ENCODE results near the gene ESF1.
"Not testable (repeated sequence)": the region's sequence is repeated elsewhere in the genome, so short reads cannot be mapped to it uniquely, and the experiment has no call there.

The ESF1 gene

GRCh38 chr20:13775867-13776266 lies 8.9 kb downstream of the ESF1 start:
- FAIRE-seq, result no peak
- TF ChIP-seq CTCF (IDR thresholded peaks at IDR 0.05; ENCODE audit: insufficient read depth, missing control alignments), result no peak
- DNase-seq (ENCODE audit: insufficient read length, low spot score), result no peak

GRCh38 chr20:13772529-13772928 lies 12.2 kb downstream of the ESF1 start:
- TF ChIP-seq CTCF (IDR thresholded peaks at IDR 0.05; ENCODE audit: insufficient read depth, missing control alignments), result no peak
- no peak for DNase-seq (ENCODE audit: insufficient read length, low spot score)
- no peak for FAIRE-seq

DNA sequence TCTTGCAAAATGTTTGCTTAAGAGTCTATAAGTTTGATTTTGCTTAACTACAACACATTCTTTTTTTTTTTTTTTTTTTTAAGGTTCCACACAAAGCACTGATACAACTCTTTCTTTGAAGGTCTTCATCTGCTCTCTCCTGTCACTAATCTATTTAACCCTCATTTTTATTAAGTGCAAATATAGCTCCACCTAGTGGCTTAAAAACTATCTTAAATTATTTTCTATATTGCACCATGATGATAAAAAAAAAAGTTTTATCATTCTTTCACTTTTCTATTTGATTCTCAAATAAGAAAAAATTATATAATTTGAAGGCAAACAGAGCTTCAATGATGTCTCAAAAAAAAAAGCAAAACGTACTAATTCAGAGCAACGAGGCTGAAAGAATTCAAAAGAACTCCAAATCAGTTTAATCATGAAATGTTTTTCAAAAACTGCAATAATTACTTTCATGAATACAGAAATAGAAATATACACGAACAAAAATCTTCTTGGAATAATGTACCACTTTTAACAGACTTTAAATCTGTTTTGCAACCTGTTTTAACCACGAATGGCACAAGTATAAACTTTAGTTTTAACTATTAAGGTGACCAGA lies 12.8 kb downstream of the ESF1 start:
- DNase-seq (ENCODE audit: insufficient read length, low spot score), result no peak
- peak; percentile 44 for TF ChIP-seq CTCF (IDR thresholded peaks at IDR 0.05; ENCODE audit: insufficient read depth, missing control alignments)
- FAIRE-seq, result no peak

DNA sequence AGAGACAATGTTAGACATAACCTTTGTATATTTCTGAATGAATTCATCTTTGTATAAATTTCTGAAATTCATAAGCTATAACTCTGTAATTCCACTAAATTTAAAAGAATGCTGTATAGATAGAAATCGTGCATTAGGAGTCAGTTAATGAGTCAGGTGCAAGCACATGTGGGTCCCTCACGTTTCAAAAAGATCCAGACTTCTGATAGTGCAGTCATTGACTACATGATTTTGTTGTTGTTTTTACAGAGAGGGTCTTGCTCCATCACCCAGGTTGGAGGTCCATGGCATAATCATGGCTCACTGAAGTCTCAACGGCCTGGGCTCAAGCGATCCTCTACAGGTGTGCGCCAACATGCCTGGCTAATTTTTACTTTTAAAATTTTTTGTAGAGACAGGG lies 14.6 kb downstream of the ESF1 start:
- DNase-seq (ENCODE audit: insufficient read length, low spot score), result no peak
- no peak for TF ChIP-seq CTCF (IDR thresholded peaks at IDR 0.05; ENCODE audit: insufficient read depth, missing control alignments)
- FAIRE-seq, result no peak

GRCh38 chr20:13765868-13766416 lies 18.8 kb downstream of the ESF1 start:
- DNase-seq (ENCODE audit: insufficient read length, low spot score) (no peak), FAIRE-seq (no peak)
- TF ChIP-seq CTCF (IDR thresholded peaks at IDR 0.05; ENCODE audit: insufficient read depth, missing control alignments), result no peak

DNA sequence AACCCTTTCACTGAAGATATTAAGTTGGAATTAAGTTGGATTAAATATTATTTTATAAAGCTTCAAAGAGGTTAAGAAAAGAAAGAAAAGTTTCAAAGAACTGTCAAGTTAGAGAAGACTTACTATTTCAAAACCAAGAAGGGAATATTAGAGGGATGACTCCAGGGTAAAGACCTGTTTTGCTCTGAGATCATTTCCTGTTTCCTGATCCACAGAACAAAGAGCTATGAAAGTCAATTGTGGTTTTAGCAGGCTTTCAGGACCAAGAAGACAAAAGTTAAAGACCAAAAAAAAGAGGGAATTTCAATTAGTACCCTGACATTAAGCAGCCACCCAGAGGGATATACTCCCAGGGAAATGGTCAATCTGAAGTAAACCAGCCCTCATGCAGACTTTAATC lies 19.4 kb downstream of the ESF1 start:
- TF ChIP-seq CTCF (IDR thresholded peaks at IDR 0.05; ENCODE audit: insufficient read depth, missing control alignments), result no peak
- DNase-seq (ENCODE audit: insufficient read length, low spot score), result no peak
- FAIRE-seq, result no peak

DNA sequence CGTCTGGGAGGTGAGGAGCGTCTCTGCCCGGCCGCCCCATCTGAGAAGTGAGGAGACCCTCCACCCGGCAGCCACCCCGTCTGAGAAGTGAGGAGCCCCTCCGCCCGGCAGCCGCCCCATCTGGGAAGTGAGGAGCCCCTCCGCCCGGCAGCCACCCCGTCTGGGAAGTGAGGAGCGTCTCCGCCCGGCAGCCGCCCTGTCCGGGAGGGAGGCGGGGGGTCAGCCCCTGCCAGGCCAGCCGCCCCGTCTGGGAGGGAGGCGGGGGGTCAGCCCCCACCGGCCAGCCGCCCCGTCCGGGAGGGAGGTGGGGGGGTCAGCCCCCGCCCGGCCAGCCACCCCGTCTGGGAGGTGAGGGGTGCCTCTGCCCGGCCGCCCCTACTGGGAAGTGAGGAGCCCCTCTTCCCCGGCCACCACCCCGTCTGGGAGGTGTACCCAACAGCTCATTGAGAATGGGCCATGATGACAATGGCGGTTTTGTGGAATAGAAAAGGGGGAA lies 24.2 kb downstream of the ESF1 start:
- not testable (repeated sequence) for FAIRE-seq; DNase-seq (ENCODE audit: insufficient read length, low spot score)

Data from D721Med (cell line).